Measurements from ENCODE around the gene CSNK1D. TPM values are rescaled to one million over a fixed set of nuclear protein-coding genes. Genes with fewer than 3 reads are reported as not detected.

The CSNK1D gene
- total RNA-seq, 1 experiment from 2014 or later: 196 TPM

- H3K9me3 Mint-ChIP-seq (ENCODE audit: unreplicated experiment): no peaks in the 10 kb centered on the region
- BruUV-seq (replicated peaks): no TSS peak
- CTCF ChIA-PET: no interaction called here
These were observed 46.1 kb upstream of the CSNK1D start for GRCh38 chr17:82319619-82320062.

GRCh38 chr17:82318772-82319606 is 45.5 kb upstream of the CSNK1D start:
- Mint-ChIP-seq H3K4me1 (ENCODE audit: low read depth, unreplicated experiment) (no peaks in the 10 kb centered on the region), H3K4me3 (ENCODE audit: unreplicated experiment) (no peak overlapping the region), H3K27ac (ENCODE audit: unreplicated experiment) (no peak overlapping the region), H3K9me3 (ENCODE audit: unreplicated experiment) (no peaks in the 10 kb centered on the region), H3K27me3 (ENCODE audit: insufficient read depth, unreplicated experiment) (no peaks in the 10 kb centered on the region), H3K36me3 (ENCODE audit: insufficient read depth, unreplicated experiment) (no peaks in the 10 kb centered on the region)
- H3K4me1 ChIP-seq: peaks cover 9% of the 10 kb centered on the region; the same call in 1 of the 2 replicates
- no peak for TF ChIP-seq CTCF (IDR thresholded peaks at IDR 0.05; ENCODE audit: insufficient read depth in 1 of 2, low read depth in 1 of 2, low read length in 1 of 2, severe bottlenecking in 1 of 2, unreplicated experiment in 1 of 2)
- intact Hi-C loops (cut with micrococcal nuclease; ENCODE audit: unreplicated experiment): no loop called here
- H3K4me3 ChIP-seq (ENCODE audit: low read depth, low read length): no peak overlapping the region
- H3K36me3 ChIP-seq (ENCODE audit: control insufficient read depth, insufficient read depth, low read length): no peaks in the 10 kb centered on the region
- BruUV-seq (replicated peaks): no TSS peak
- DNase-seq: no peak
- POLR2A ChIA-PET: no interaction called here
- no peaks in the 10 kb centered on the region for H3K27me3 ChIP-seq (replicated peaks; ENCODE audit: control insufficient read depth, insufficient read depth, low read length)
- CTCF ChIA-PET: no interaction called here
- H3K9me3 ChIP-seq: no peaks in the 10 kb centered on the region

More at GRCh38 chr17:82319619-82320062, 46.1 kb upstream of the CSNK1D start:
- TF ChIP-seq CTCF (IDR thresholded peaks at IDR 0.05; ENCODE audit: insufficient read depth in 1 of 2, low read depth in 1 of 2, low read length in 1 of 2, severe bottlenecking in 1 of 2, unreplicated experiment in 1 of 2): no peak
- DNase-seq: no peak
- POLR2A ChIA-PET: no interaction called here
- Mint-ChIP-seq H3K27ac (ENCODE audit: unreplicated experiment) (no peak overlapping the region), H3K36me3 (ENCODE audit: insufficient read depth, unreplicated experiment) (no peaks in the 10 kb centered on the region), H3K4me3 (ENCODE audit: unreplicated experiment) (peak overlapping the region; percentile 76), H3K4me1 (ENCODE audit: low read depth, unreplicated experiment) (no peaks in the 10 kb centered on the region), H3K27me3 (ENCODE audit: insufficient read depth, unreplicated experiment) (no peaks in the 10 kb centered on the region)
- H3K4me1 ChIP-seq: peaks cover 9% of the 10 kb centered on the region; the same call in 1 of the 2 replicates
- no peaks in the 10 kb centered on the region for H3K9me3 ChIP-seq
- intact Hi-C loops (cut with micrococcal nuclease; ENCODE audit: unreplicated experiment): no loop called here
- H3K4me3 ChIP-seq (ENCODE audit: low read depth, low read length): no peak overlapping the region
- no peaks in the 10 kb centered on the region for H3K36me3 ChIP-seq (ENCODE audit: control insufficient read depth, insufficient read depth, low read length)
- no peaks in the 10 kb centered on the region for H3K27me3 ChIP-seq (replicated peaks; ENCODE audit: control insufficient read depth, insufficient read depth, low read length)

GRCh38 chr17:82318169-82318498 is 44.6 kb upstream of the CSNK1D start:
- Mint-ChIP-seq H3K4me3 (ENCODE audit: unreplicated experiment) (no peak overlapping the region), H3K36me3 (ENCODE audit: insufficient read depth, unreplicated experiment) (no peaks in the 10 kb centered on the region), H3K27me3 (ENCODE audit: insufficient read depth, unreplicated experiment) (no peaks in the 10 kb centered on the region), H3K9me3 (ENCODE audit: unreplicated experiment) (no peaks in the 10 kb centered on the region), H3K27ac (ENCODE audit: unreplicated experiment) (no peak overlapping the region), H3K4me1 (ENCODE audit: low read depth, unreplicated experiment) (no peaks in the 10 kb centered on the region)
- Histone ChIP-seq H3K4me1 (peaks cover 9% of the 10 kb centered on the region; the same call in 1 of the 2 replicates), H3K4me3 (ENCODE audit: low read depth, low read length) (no peak overlapping the region), H3K27me3 (replicated peaks; ENCODE audit: control insufficient read depth, insufficient read depth, low read length) (no peaks in the 10 kb centered on the region), H3K9me3 (no peaks in the 10 kb centered on the region), H3K36me3 (ENCODE audit: control insufficient read depth, insufficient read depth, low read length) (no peaks in the 10 kb centered on the region)
- intact Hi-C loops (cut with micrococcal nuclease; ENCODE audit: unreplicated experiment): no loop called here
- TF ChIP-seq CTCF (IDR thresholded peaks at IDR 0.05; ENCODE audit: insufficient read depth in 1 of 2, low read depth in 1 of 2, low read length in 1 of 2, severe bottlenecking in 1 of 2, unreplicated experiment in 1 of 2): no peak
- no peak for DNase-seq
- BruUV-seq (replicated peaks): no TSS peak
- CTCF ChIA-PET: no interaction called here
- POLR2A ChIA-PET: no interaction called here

All from Caco-2 (cell line).